Liver (tissue), 3 donors: ENCODE measurements around the gene NCK1.

Source experiments
- CTCF ChIP-seq: fragments of 150-350 bp; IDR thresholded peaks from 2 replicates; pipeline ENCODE4 v1.5.1; 2017; ENCODE audit warnings: improper control_type of control experiment, low read depth, low read length; ENCODE audit not compliant: missing input control
- RAD21 ChIP-seq, 2 donors: IDR thresholded peaks; 2 replicates each; pipeline ENCODE4 v1.6.1; 2016; ENCODE audit warnings: antibody characterized with exemption in 2 of 2, mild to moderate bottlenecking in 2 of 2
- REST ChIP-seq: IDR thresholded peaks from 2 replicates; pipeline ENCODE4 v1.6.1; 2016; ENCODE audit warnings: antibody characterized with exemption, mild to moderate bottlenecking
- YY1 ChIP-seq: IDR thresholded peaks from 2 replicates; pipeline ENCODE4 v1.6.1; 2016; ENCODE audit warnings: antibody characterized with exemption, mild to moderate bottlenecking
- donor health status: healthy.
- donor health status: healthy.

GRCh38 chr3:136932523-136932922, 70.5 kb downstream of the NCK1 start:
- TF ChIP-seq CTCF: no peak
- TF ChIP-seq REST: no peak
- no peak for TF ChIP-seq YY1
- TF ChIP-seq RAD21 (IDR thresholded peaks at IDR 0.05): no peak
